ENCODE data around the gene OR10G2.
"Not testable (repeated sequence)": the region's sequence is repeated elsewhere in the genome, so short reads cannot be mapped to it uniquely, and the experiment has no call there.

Gene OR10G2

DNA sequence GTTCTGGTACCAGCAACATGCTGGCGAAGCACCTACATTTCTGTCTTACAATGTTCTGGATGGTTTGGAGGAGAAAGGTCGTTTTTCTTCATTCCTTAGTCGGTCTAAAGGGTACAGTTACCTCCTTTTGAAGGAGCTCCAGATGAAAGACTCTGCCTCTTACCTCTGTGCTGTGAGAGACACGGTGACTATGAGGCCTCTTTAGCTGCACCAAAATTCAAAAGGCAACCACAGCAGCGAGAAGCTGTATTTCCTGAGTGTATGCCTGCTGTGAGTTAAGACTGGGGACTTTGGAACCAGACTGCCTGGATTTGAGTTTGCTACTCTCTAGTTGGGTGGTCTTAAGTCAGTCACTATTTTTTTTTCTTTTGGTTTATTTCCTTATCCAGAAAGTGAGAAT lies 8.7 kb upstream of the OR10G2 start:
- TF ChIP-seq POLR2AphosphoS5 (IDR thresholded peaks at IDR 0.05; ENCODE audit: low read depth), result no peak
- no peak for TF ChIP-seq GABPA (IDR thresholded peaks at IDR 0.05; ENCODE audit: low read depth)
- TF ChIP-seq SPI1 (IDR thresholded peaks at IDR 0.05; ENCODE audit: borderline replicate concordance, low read depth), result no peak
- TF ChIP-seq, protein P1, sequence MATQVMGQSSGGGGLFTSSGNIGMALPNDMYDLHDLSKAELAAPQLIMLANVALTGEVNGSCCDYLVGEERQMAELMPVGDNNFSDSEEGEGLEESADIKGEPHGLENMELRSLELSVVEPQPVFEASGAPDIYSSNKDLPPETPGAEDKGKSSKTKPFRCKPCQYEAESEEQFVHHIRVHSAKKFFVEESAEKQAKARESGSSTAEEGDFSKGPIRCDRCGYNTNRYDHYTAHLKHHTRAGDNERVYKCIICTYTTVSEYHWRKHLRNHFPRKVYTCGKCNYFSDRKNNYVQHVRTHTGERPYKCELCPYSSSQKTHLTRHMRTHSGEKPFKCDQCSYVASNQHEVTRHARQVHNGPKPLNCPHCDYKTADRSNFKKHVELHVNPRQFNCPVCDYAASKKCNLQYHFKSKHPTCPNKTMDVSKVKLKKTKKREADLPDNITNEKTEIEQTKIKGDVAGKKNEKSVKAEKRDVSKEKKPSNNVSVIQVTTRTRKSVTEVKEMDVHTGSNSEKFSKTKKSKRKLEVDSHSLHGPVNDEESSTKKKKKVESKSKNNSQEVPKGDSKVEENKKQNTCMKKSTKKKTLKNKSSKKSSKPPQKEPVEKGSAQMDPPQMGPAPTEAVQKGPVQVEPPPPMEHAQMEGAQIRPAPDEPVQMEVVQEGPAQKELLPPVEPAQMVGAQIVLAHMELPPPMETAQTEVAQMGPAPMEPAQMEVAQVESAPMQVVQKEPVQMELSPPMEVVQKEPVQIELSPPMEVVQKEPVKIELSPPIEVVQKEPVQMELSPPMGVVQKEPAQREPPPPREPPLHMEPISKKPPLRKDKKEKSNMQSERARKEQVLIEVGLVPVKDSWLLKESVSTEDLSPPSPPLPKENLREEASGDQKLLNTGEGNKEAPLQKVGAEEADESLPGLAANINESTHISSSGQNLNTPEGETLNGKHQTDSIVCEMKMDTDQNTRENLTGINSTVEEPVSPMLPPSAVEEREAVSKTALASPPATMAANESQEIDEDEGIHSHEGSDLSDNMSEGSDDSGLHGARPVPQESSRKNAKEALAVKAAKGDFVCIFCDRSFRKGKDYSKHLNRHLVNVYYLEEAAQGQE (IDR thresholded peaks at IDR 0.05; ENCODE audit: insufficient replicate concordance, low read depth), result no peak
- Histone ChIP-seq H3K4me3 (replicated peaks; ENCODE audit: insufficient read depth, low read length) (no peak overlapping the region), H3K27me3 (ENCODE audit: insufficient read depth, poor library complexity, severe bottlenecking) (no peaks in the 10 kb centered on the region), H3K27ac (replicated peaks) (no peak overlapping the region)
- DNase-seq (ENCODE audit: low read depth in 1 of 2, low spot score in 1 of 2), result no peak

DNA sequence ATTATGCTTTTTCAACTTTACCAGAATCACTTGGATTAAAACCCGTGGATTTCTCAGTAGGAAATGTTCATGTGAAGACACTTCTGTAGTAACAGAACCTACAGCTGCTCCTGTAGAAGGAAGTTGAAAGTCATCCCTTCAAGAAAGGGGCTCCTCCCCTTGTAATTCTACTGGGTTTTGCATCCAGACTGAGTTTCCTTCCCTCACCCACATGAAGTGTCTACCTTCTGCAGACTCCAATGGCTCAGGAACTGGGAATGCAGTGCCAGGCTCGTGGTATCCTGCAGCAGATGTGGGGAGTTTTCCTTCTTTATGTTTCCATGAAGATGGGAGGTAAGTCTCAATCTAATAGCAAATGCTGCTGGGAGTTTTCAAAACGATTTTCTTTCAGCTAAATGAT lies 7.9 kb upstream of the OR10G2 start:
- DNase-seq (ENCODE audit: low read depth in 1 of 2, low spot score in 1 of 2), result no peak
- Histone ChIP-seq H3K27me3 (ENCODE audit: insufficient read depth, poor library complexity, severe bottlenecking) (no peaks in the 10 kb centered on the region), H3K4me3 (replicated peaks; ENCODE audit: insufficient read depth, low read length) (no peak overlapping the region), H3K27ac (replicated peaks) (no peak overlapping the region)
- TF ChIP-seq SPI1 (IDR thresholded peaks at IDR 0.05; ENCODE audit: borderline replicate concordance, low read depth) (no peak), GABPA (IDR thresholded peaks at IDR 0.05; ENCODE audit: low read depth) (no peak), POLR2AphosphoS5 (IDR thresholded peaks at IDR 0.05; ENCODE audit: low read depth) (no peak)
- TF ChIP-seq, protein P1 (IDR thresholded peaks at IDR 0.05; ENCODE audit: insufficient replicate concordance, low read depth), result no peak
- TF ChIP-seq, protein P2, sequence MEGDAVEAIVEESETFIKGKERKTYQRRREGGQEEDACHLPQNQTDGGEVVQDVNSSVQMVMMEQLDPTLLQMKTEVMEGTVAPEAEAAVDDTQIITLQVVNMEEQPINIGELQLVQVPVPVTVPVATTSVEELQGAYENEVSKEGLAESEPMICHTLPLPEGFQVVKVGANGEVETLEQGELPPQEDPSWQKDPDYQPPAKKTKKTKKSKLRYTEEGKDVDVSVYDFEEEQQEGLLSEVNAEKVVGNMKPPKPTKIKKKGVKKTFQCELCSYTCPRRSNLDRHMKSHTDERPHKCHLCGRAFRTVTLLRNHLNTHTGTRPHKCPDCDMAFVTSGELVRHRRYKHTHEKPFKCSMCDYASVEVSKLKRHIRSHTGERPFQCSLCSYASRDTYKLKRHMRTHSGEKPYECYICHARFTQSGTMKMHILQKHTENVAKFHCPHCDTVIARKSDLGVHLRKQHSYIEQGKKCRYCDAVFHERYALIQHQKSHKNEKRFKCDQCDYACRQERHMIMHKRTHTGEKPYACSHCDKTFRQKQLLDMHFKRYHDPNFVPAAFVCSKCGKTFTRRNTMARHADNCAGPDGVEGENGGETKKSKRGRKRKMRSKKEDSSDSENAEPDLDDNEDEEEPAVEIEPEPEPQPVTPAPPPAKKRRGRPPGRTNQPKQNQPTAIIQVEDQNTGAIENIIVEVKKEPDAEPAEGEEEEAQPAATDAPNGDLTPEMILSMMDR (IDR thresholded peaks at IDR 0.05; ENCODE audit: insufficient read depth, low read length), result no peak

DNA sequence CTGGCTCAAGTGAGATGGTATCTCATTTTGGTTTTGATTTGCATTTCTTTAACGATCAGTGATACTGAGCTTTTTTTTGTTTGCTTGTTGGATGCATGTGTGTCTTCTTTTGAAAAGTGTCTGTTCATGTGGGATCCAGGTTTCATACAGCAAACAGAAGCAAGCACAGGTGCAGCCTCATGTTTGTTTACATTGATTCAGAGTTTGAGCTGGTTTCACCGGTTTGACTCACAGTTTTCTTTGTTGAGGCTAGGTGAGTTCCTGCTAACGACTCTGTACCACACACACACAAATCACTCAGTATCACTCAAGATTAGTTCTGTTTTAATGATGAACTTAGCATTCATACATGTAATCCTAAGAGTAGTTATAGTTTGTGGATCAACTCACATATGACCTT lies 3.7 kb downstream of the OR10G2 start:
- no peak for DNase-seq (ENCODE audit: low read depth in 1 of 2, low spot score in 1 of 2)
- Histone ChIP-seq H3K27me3 (ENCODE audit: insufficient read depth, poor library complexity, severe bottlenecking) (no peaks in the 10 kb centered on the region), H3K4me3 (replicated peaks; ENCODE audit: insufficient read depth, low read length) (no peak overlapping the region), H3K27ac (replicated peaks) (no peak overlapping the region)
- TF ChIP-seq, protein P2 (IDR thresholded peaks at IDR 0.05; ENCODE audit: insufficient read depth, low read length), result no peak
- TF ChIP-seq POLR2AphosphoS5 (IDR thresholded peaks at IDR 0.05; ENCODE audit: low read depth) (no peak), GABPA (IDR thresholded peaks at IDR 0.05; ENCODE audit: low read depth) (no peak), SPI1 (IDR thresholded peaks at IDR 0.05; ENCODE audit: borderline replicate concordance, low read depth) (no peak)
- TF ChIP-seq, protein P1 (IDR thresholded peaks at IDR 0.05; ENCODE audit: insufficient replicate concordance, low read depth), result no peak

DNA sequence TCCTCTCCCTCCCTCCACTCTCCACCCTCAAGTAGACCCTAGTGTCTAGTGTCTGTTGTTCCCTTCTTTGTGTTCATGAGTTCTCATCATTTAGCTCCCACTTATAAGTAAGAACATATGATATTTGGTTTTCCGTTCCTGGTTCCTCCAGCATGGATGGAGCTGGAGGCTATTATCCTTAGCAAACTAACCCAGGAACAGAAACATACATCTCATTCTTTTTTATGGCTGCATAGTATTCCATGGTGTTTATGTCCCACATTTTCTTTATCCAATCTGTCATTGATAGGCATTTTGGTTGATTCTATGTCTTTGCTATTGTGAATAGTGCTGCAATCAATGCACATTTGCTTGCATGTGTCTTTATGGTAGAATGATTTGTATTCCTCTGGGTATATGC lies 4.2 kb downstream of the OR10G2 start:
- not testable (repeated sequence) for H3K27me3 ChIP-seq (ENCODE audit: insufficient read depth, poor library complexity, severe bottlenecking); DNase-seq (ENCODE audit: low read depth in 1 of 2, low spot score in 1 of 2); H3K4me3 ChIP-seq (replicated peaks; ENCODE audit: insufficient read depth, low read length); H3K27ac ChIP-seq (replicated peaks)
